Ramos (cell line): ENCODE results near the gene ZNF84.

Experiments used
- in situ Hi-C: fragments of 300-500 bp; cut with MboI; formaldehyde crosslinking; loops from one replicate; pipeline ENCODE4 v1.14.3; 2022; ENCODE audit warnings: low sequenced_read_pairs; ENCODE audit not compliant: unreplicated experiment

ZNF84 gene

DNA sequence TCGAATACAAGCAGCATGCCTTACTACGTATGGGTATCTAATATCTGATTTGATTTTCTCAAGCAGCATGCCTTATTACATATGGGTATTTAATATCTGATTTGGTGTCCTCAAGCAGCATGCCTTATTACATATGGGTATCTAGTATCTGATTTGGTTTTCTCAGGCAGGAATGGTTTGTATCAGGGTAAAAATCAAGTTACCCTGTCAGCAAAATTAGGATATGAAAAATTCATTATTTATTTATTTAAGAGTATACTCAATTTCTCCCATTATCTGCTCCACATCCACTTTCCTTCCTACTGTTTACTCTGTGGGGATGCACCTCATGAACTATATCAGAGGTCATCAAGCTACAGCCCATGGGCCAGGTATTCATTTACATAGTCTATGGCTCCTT lies 70.8 kb downstream of the ZNF84 start:
- in situ Hi-C loops, result no loop called here
